Measurements from ENCODE around the gene PIRT.
"Not testable (repeated sequence)": the region's sequence is repeated elsewhere in the genome, so short reads cannot be mapped to it uniquely, and the experiment has no call there.

PIRT gene

GRCh38 chr17:10837921-10838320 lies at the start of gene PIRT:
Gene PIRT, minus strand, starts transcription at chr17:10838087. Its CDS starts 12,442 bp downstream, at chr17:10825645.
- no peak for FAIRE-seq

- FAIRE-seq = no peak
Observed at GRCh38 chr17:10881959-10882358, 44.1 kb upstream of the PIRT start.

- no peak for FAIRE-seq
Observed at GRCh38 chr17:10879190-10879836, 41.4 kb upstream of the PIRT start.

GRCh38 chr17:10875984-10876555 lies 38.2 kb upstream of the PIRT start:
- no peak for FAIRE-seq

- no peak for FAIRE-seq
Observed at GRCh38 chr17:10875430-10875851, 37.6 kb upstream of the PIRT start.

GRCh38 chr17:10871914-10872313 lies 34.0 kb upstream of the PIRT start:
- FAIRE-seq = no peak

GRCh38 chr17:10870336-10871050 lies 32.6 kb upstream of the PIRT start:
- no peak for FAIRE-seq

GRCh38 chr17:10868744-10869143 lies 30.9 kb upstream of the PIRT start:
- not testable (repeated sequence) for FAIRE-seq

- FAIRE-seq = no peak
Observed at GRCh38 chr17:10859051-10859450, 21.2 kb upstream of the PIRT start.

- no peak for FAIRE-seq
Observed at GRCh38 chr17:10857976-10858375, 20.1 kb upstream of the PIRT start.

GRCh38 chr17:10846636-10847035 lies 8.7 kb upstream of the PIRT start:
- FAIRE-seq = not testable (repeated sequence)

GRCh38 chr17:10845388-10845751 lies 7.5 kb upstream of the PIRT start:
- FAIRE-seq = no peak

- no peak for FAIRE-seq
Observed at GRCh38 chr17:10844621-10845387, 6.9 kb upstream of the PIRT start.

- no peak for FAIRE-seq
Observed at GRCh38 chr17:10843811-10844210, 5.9 kb upstream of the PIRT start.

GRCh38 chr17:10842658-10843057 lies 4.8 kb upstream of the PIRT start:
- FAIRE-seq = no peak

- FAIRE-seq = no peak
Observed at GRCh38 chr17:10838682-10839081, 795 bp upstream of the PIRT start.

GRCh38 chr17:10836966-10837590 lies 809 bp downstream of the PIRT start:
- FAIRE-seq = no peak

GRCh38 chr17:10836145-10836544 lies 1.7 kb downstream of the PIRT start:
- FAIRE-seq = no peak

- no peak for FAIRE-seq
Observed at GRCh38 chr17:10831696-10832095, 6.2 kb downstream of the PIRT start.

GRCh38 chr17:10827898-10828552 lies 9.9 kb downstream of the PIRT start:
- no peak for FAIRE-seq

GRCh38 chr17:10824874-10825273 lies 13.0 kb downstream of the PIRT start:
- no peak for FAIRE-seq

- no peak for FAIRE-seq
Observed at GRCh38 chr17:10821770-10822169, 16.1 kb downstream of the PIRT start.

- FAIRE-seq = no peak
Observed at GRCh38 chr17:10821054-10821453, 16.8 kb downstream of the PIRT start.

All from islet of Langerhans (tissue), 1 donor.